ENCODE measurements around the gene IFT172.

Gene IFT172

DNA sequence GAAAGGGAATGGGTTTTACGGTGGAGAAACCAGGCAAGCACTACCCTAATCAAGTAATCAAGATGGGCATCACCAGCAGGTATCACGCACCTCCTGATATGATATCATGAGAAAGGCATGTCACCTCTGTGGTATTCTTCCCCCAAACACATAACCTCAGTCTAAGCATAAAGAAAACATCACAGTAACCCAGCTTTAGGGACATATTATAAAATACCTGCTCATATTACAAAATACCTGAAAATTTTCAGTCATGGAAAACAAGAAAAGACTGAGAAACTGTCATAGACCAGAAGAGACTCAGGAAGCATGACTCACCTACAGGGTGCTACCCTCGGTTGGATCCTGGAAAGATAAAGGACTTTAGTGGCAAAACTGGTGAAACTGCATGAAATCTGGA is 37.6 kb upstream of the IFT172 start:
- H3K79me1 ChIP-seq (ENCODE audit: low read length), result no peaks in the 10 kb centered on the region
- H3K4me2 ChIP-seq (ENCODE audit: low read length), result no peak overlapping the region
- H3K4ac ChIP-seq (ENCODE audit: low read depth, low read length), result no peak overlapping the region
- no peaks in the 10 kb centered on the region for H3K79me2 ChIP-seq (ENCODE audit: control insufficient read depth, insufficient read depth, low read length)
- no peak overlapping the region for H3K18ac ChIP-seq (ENCODE audit: low read length)
- DNase-seq, result peak; percentile 22
- H2BK120ac ChIP-seq (ENCODE audit: low read depth, low read length), result no peak overlapping the region
- H2BK5ac ChIP-seq (ENCODE audit: low read length), result no peak overlapping the region
- no peak overlapping the region for H3K27ac ChIP-seq (ENCODE audit: low read depth, low read length)
- H3K4me3 ChIP-seq (ENCODE audit: low read length), result no peak overlapping the region
- H2AK5ac ChIP-seq (ENCODE audit: low read length), result no peak overlapping the region
- WGBS (ENCODE audit: extremely low coverage, insufficient coverage, low lambda C conversion rate), result no CpG with 5 or more reads among the region's 3 CpGs
- no peaks in the 10 kb centered on the region for H3K4me1 ChIP-seq (ENCODE audit: control insufficient read depth, low read depth, low read length)
- H4K8ac ChIP-seq (ENCODE audit: low read depth, low read length), result no peak overlapping the region
- no peak overlapping the region for H4K5ac ChIP-seq (ENCODE audit: low read length)
- no peak overlapping the region for H2BK15ac ChIP-seq (replicated peaks; ENCODE audit: low read depth)
- H3K56ac ChIP-seq (ENCODE audit: low read length), result no peak overlapping the region
- H3K23ac ChIP-seq (ENCODE audit: low read length), result no peak overlapping the region
- H3K9ac ChIP-seq (ENCODE audit: low read length), result no peak overlapping the region
- H3K36me3 ChIP-seq (ENCODE audit: control insufficient read depth, insufficient read depth, low read length), result no peaks in the 10 kb centered on the region
- H3K27me3 ChIP-seq (ENCODE audit: insufficient read depth, low read length, poor library complexity), result no peaks in the 10 kb centered on the region

DNA sequence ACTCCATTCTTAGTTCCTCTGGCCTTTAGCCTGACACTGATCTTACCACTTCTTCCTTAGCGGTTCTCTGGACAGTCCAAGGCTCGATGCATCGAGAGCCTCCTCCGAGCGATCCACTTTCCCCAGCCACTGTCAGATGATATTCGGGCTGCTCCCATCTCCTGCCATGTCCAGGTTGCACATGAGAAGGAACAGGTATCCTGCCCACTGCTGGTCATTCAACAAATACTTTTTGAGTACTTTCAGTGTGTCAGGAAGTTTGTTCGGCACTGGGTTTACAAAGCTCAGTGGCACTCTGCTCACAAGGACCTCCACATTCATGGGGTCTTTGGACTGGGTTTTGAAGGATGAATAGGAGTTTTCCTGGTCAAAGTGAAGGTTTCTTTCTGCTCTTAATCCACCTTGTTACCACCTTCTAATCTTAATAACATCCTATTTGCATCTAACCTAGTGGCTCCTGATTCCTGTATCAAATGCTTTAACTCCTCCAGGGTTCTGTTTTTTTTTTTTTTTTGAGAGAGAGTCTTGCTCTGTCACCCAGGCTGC is 32.9 kb upstream of the IFT172 start:
- no peak overlapping the region for H3K9ac ChIP-seq (ENCODE audit: low read length)
- H2AK5ac ChIP-seq (ENCODE audit: low read length), result no peak overlapping the region
- no peak overlapping the region for H3K4me2 ChIP-seq (ENCODE audit: low read length)
- H3K4me1 ChIP-seq (ENCODE audit: control insufficient read depth, low read depth, low read length), result no peaks in the 10 kb centered on the region
- H3K27me3 ChIP-seq (ENCODE audit: insufficient read depth, low read length, poor library complexity), result no peaks in the 10 kb centered on the region
- H4K5ac ChIP-seq (ENCODE audit: low read length), result no peak overlapping the region
- no peak overlapping the region for H2BK5ac ChIP-seq (ENCODE audit: low read length)
- no peaks in the 10 kb centered on the region for H3K36me3 ChIP-seq (ENCODE audit: control insufficient read depth, insufficient read depth, low read length)
- no peak overlapping the region for H4K8ac ChIP-seq (ENCODE audit: low read depth, low read length)
- H2BK15ac ChIP-seq (replicated peaks; ENCODE audit: low read depth), result no peak overlapping the region
- no peaks in the 10 kb centered on the region for H3K79me1 ChIP-seq (ENCODE audit: low read length)
- no peak overlapping the region for H3K18ac ChIP-seq (ENCODE audit: low read length)
- H3K79me2 ChIP-seq (ENCODE audit: control insufficient read depth, insufficient read depth, low read length), result no peaks in the 10 kb centered on the region
- H3K27ac ChIP-seq (ENCODE audit: low read depth, low read length), result no peak overlapping the region
- no CpG with 5 or more reads among the region's 7 CpGs for WGBS (ENCODE audit: extremely low coverage, insufficient coverage, low lambda C conversion rate)
- no peak for DNase-seq
- H3K4ac ChIP-seq (ENCODE audit: low read depth, low read length), result no peak overlapping the region
- H3K23ac ChIP-seq (ENCODE audit: low read length), result no peak overlapping the region
- no peak overlapping the region for H2BK120ac ChIP-seq (ENCODE audit: low read depth, low read length)
- H3K56ac ChIP-seq (ENCODE audit: low read length), result no peak overlapping the region
- no peak overlapping the region for H3K4me3 ChIP-seq (ENCODE audit: low read length)

DNA sequence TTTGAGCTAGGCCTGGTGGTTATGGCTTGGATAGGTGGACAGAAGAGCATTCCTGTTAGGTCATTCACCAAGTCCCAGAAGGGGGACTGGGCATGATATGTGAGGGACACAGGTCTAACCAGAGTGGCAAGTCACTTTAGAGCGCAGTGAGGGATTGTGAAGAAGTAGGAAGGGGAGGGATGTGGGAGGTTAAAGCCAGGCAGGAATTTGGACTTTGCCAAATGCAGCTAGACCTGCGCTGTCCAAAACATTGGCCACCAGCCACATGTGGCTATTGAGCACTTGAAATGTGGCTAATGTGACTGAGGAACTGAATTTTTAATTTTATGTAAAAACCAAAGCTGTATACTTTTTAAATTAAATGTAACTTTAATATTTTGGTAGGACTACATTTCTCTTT is 30.8 kb upstream of the IFT172 start:
- no peak for DNase-seq
- no peak overlapping the region for H3K27ac ChIP-seq (ENCODE audit: low read depth, low read length)
- no peak overlapping the region for H2BK5ac ChIP-seq (ENCODE audit: low read length)
- H3K4me1 ChIP-seq (ENCODE audit: control insufficient read depth, low read depth, low read length), result no peaks in the 10 kb centered on the region
- no peak overlapping the region for H2BK120ac ChIP-seq (ENCODE audit: low read depth, low read length)
- no peak overlapping the region for H2AK5ac ChIP-seq (ENCODE audit: low read length)
- no peak overlapping the region for H3K23ac ChIP-seq (ENCODE audit: low read length)
- no peak overlapping the region for H3K9ac ChIP-seq (ENCODE audit: low read length)
- H3K4ac ChIP-seq (ENCODE audit: low read depth, low read length), result no peak overlapping the region
- H3K27me3 ChIP-seq (ENCODE audit: insufficient read depth, low read length, poor library complexity), result no peaks in the 10 kb centered on the region
- H3K36me3 ChIP-seq (ENCODE audit: control insufficient read depth, insufficient read depth, low read length), result no peaks in the 10 kb centered on the region
- H4K8ac ChIP-seq (ENCODE audit: low read depth, low read length), result no peak overlapping the region
- no peak overlapping the region for H3K4me2 ChIP-seq (ENCODE audit: low read length)
- no peak overlapping the region for H3K4me3 ChIP-seq (ENCODE audit: low read length)
- no CpG with 5 or more reads among the region's 2 CpGs for WGBS (ENCODE audit: extremely low coverage, insufficient coverage, low lambda C conversion rate)
- H3K79me1 ChIP-seq (ENCODE audit: low read length), result no peaks in the 10 kb centered on the region
- H3K56ac ChIP-seq (ENCODE audit: low read length), result no peak overlapping the region
- no peaks in the 10 kb centered on the region for H3K79me2 ChIP-seq (ENCODE audit: control insufficient read depth, insufficient read depth, low read length)
- no peak overlapping the region for H3K18ac ChIP-seq (ENCODE audit: low read length)
- H4K5ac ChIP-seq (ENCODE audit: low read length), result no peak overlapping the region
- no peak overlapping the region for H2BK15ac ChIP-seq (replicated peaks; ENCODE audit: low read depth)

DNA sequence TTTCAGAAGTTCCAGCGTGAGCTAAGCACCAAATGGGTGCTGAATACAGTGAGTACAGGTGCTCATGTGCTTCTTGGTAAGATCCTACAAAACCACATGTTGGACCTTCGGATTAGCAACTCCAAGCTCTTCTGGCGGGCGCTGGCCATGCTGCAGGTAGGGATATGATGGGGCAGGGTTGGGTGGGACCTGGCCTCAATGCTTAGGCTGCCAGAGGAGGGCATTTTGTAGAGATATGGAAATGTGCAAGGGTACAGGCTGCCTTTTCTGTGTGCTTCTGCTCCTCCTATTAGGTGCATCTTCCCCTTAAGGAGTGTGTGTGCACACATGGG is 29.2 kb upstream of the IFT172 start:
- H3K9ac ChIP-seq (ENCODE audit: low read length), result no peak overlapping the region
- no peak overlapping the region for H3K23ac ChIP-seq (ENCODE audit: low read length)
- H4K5ac ChIP-seq (ENCODE audit: low read length), result no peak overlapping the region
- H3K79me1 ChIP-seq (ENCODE audit: low read length), result no peaks in the 10 kb centered on the region
- no CpG with 5 or more reads among the region's 4 CpGs for WGBS (ENCODE audit: extremely low coverage, insufficient coverage, low lambda C conversion rate)
- no peaks in the 10 kb centered on the region for H3K4me1 ChIP-seq (ENCODE audit: control insufficient read depth, low read depth, low read length)
- H2BK5ac ChIP-seq (ENCODE audit: low read length), result no peak overlapping the region
- H3K56ac ChIP-seq (ENCODE audit: low read length), result no peak overlapping the region
- no peak overlapping the region for H4K8ac ChIP-seq (ENCODE audit: low read depth, low read length)
- no peak overlapping the region for H3K18ac ChIP-seq (ENCODE audit: low read length)
- no peak for DNase-seq
- no peak overlapping the region for H2BK15ac ChIP-seq (replicated peaks; ENCODE audit: low read depth)
- no peak overlapping the region for H2BK120ac ChIP-seq (ENCODE audit: low read depth, low read length)
- H3K79me2 ChIP-seq (ENCODE audit: control insufficient read depth, insufficient read depth, low read length), result no peaks in the 10 kb centered on the region
- H3K27ac ChIP-seq (ENCODE audit: low read depth, low read length), result no peak overlapping the region
- H2AK5ac ChIP-seq (ENCODE audit: low read length), result no peak overlapping the region
- no peak overlapping the region for H3K4me2 ChIP-seq (ENCODE audit: low read length)
- no peaks in the 10 kb centered on the region for H3K36me3 ChIP-seq (ENCODE audit: control insufficient read depth, insufficient read depth, low read length)
- no peak overlapping the region for H3K4me3 ChIP-seq (ENCODE audit: low read length)
- H3K27me3 ChIP-seq (ENCODE audit: insufficient read depth, low read length, poor library complexity), result no peaks in the 10 kb centered on the region
- no peak overlapping the region for H3K4ac ChIP-seq (ENCODE audit: low read depth, low read length)

DNA sequence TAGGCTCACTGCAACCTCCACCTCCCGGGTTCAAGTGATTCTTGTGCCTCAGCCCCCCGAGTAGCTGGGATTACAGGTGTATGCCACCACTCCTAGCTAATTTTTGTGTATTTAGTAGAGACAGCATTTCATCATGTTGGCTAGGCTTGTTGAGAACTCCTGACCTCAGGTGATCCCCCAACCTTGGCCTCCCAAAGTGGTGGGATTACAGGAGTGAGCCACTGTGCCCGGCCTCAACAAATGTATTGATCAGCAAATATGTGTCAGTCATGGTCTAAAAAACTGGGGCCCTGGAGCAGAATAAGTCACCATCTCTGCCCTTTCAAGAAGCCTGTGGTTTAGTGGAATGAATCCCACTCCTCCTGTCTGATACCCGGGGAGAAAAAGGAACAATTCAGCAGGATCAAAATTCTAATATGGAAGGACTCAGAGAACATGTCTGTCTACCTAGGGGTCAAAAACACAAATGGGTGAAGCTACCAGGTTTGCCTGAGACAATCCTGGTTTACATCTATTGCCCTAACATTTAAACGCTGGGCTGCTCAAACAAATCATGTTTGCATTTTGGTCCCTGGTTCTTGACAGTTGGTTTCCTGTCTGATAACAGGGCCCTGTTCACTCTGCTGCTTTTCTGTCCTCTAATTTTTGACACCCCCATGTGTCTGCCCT is 28.7 kb upstream of the IFT172 start:
- WGBS (ENCODE audit: extremely low coverage, insufficient coverage, low lambda C conversion rate), result no CpG with 5 or more reads among the region's 5 CpGs
- Histone ChIP-seq H3K27me3 (ENCODE audit: insufficient read depth, low read length, poor library complexity) (no peaks in the 10 kb centered on the region), H2BK15ac (replicated peaks; ENCODE audit: low read depth) (no peak overlapping the region), H3K4me3 (ENCODE audit: low read length) (no peak overlapping the region), H2AK5ac (ENCODE audit: low read length) (no peak overlapping the region), H3K79me1 (ENCODE audit: low read length) (no peaks in the 10 kb centered on the region), H3K23ac (ENCODE audit: low read length) (no peak overlapping the region), H3K27ac (ENCODE audit: low read depth, low read length) (no peak overlapping the region), H4K8ac (ENCODE audit: low read depth, low read length) (no peak overlapping the region), H3K4me2 (ENCODE audit: low read length) (no peak overlapping the region), H3K18ac (ENCODE audit: low read length) (no peak overlapping the region), H3K36me3 (ENCODE audit: control insufficient read depth, insufficient read depth, low read length) (no peaks in the 10 kb centered on the region), H2BK120ac (ENCODE audit: low read depth, low read length) (no peak overlapping the region), H3K56ac (ENCODE audit: low read length) (no peak overlapping the region), H3K4ac (ENCODE audit: low read depth, low read length) (no peak overlapping the region), H4K5ac (ENCODE audit: low read length) (no peak overlapping the region), H3K9ac (ENCODE audit: low read length) (no peak overlapping the region), H2BK5ac (ENCODE audit: low read length) (no peak overlapping the region), H3K79me2 (ENCODE audit: control insufficient read depth, insufficient read depth, low read length) (no peaks in the 10 kb centered on the region), H3K4me1 (ENCODE audit: control insufficient read depth, low read depth, low read length) (no peaks in the 10 kb centered on the region)
- DNase-seq, result no peak

DNA sequence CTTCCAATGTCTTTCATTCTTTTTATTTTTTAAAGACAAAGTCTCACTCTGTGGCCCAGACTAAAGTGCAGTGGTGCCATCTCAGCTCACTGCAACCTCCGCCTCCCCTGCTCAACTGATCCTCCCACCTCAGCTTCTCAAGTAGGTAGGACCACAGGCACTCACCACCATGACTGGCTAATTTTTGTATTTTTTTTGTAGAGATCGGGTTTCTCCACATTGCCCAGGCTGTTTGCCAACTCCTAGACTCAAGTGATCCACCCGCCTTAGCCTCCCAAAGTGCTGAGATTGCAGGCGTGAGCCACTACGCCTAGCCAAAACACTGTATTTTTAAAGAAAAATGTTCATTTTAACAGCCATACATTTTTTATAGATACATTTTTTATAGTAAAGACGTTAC is 19.8 kb upstream of the IFT172 start:
- Histone ChIP-seq H2AK5ac (ENCODE audit: low read length) (no peak overlapping the region), H3K18ac (ENCODE audit: low read length) (no peak overlapping the region), H3K4me2 (ENCODE audit: low read length) (no peak overlapping the region), H3K4me1 (ENCODE audit: control insufficient read depth, low read depth, low read length) (no peaks in the 10 kb centered on the region), H3K9ac (ENCODE audit: low read length) (no peak overlapping the region), H3K23ac (ENCODE audit: low read length) (no peak overlapping the region), H3K56ac (ENCODE audit: low read length) (no peak overlapping the region), H4K5ac (ENCODE audit: low read length) (no peak overlapping the region), H2BK120ac (ENCODE audit: low read depth, low read length) (no peak overlapping the region), H2BK15ac (replicated peaks; ENCODE audit: low read depth) (no peak overlapping the region), H3K27me3 (ENCODE audit: insufficient read depth, low read length, poor library complexity) (no peaks in the 10 kb centered on the region), H3K79me2 (ENCODE audit: control insufficient read depth, insufficient read depth, low read length) (no peaks in the 10 kb centered on the region), H2BK5ac (ENCODE audit: low read length) (no peak overlapping the region), H3K4me3 (ENCODE audit: low read length) (no peak overlapping the region), H4K8ac (ENCODE audit: low read depth, low read length) (no peak overlapping the region), H3K27ac (ENCODE audit: low read depth, low read length) (no peak overlapping the region), H3K36me3 (ENCODE audit: control insufficient read depth, insufficient read depth, low read length) (no peaks in the 10 kb centered on the region), H3K79me1 (ENCODE audit: low read length) (no peaks in the 10 kb centered on the region), H3K4ac (ENCODE audit: low read depth, low read length) (no peak overlapping the region)
- WGBS (ENCODE audit: extremely low coverage, insufficient coverage, low lambda C conversion rate), result no CpG with 5 or more reads among the region's 6 CpGs
- no peak for DNase-seq
